HCT116 (cell line): ENCODE measurements around the gene FAN1. TPM values are rescaled to one million over a fixed set of nuclear protein-coding genes. Genes with fewer than 3 reads are reported as not detected.

ENCODE experiments used
- ATAC-seq: fragments of 200-7000 bp; cut with Tn5 transposase; 2 replicates; pipeline ENCODE4 v1.9.1; 2020; ENCODE audit warnings: mild to moderate bottlenecking, moderate library complexity
- BruUV-seq: library from RNA; stranded (reverse); fragments of 400-500 nt; replicated peaks from 2 replicates; lab custom pipeline; 2021; lab: Mats Ljungman, UMichigan
- CTCF ChIA-PET: fragments of 300-600 bp; sonication (Branson Sonifier 250); formaldehyde crosslinking; loops from one replicate; lab custom pipeline; 2021; ENCODE audit warnings: antibody characterized with exemption; lab: Charles Lee
- POLR2A ChIA-PET: fragments of 300-600, 350-600 bp; sonication (Branson Sonifier 250); formaldehyde crosslinking; loops from one replicate; lab custom pipeline; 2021; ENCODE audit warnings: antibody characterized with exemption; lab: Charles Lee
- RAD21 ChIA-PET, 2 experiments: fragments of 300-600 bp; sonication (Branson Sonifier 250); formaldehyde crosslinking; loops; one replicate each; lab custom pipeline; 2023; ENCODE audit warnings: low total read pairs in 2 of 2; ENCODE audit not compliant: uncharacterized antibody in 2 of 2, unreplicated experiment in 2 of 2, low non-redundant PET in 1 of 2; lab: Charles Lee
- DNase-seq: peaks from one replicate; pipeline ENCODE4 v3.0.0-alpha.2; 2010; ENCODE audit warnings: low read depth, low spot score
- H2AFZ ChIP-seq: fragments of 200-600 bp; shearing (Covaris generic), sonication (generic); 2 replicates; pipeline ENCODE4 v1.6.1; 2017; ENCODE audit warnings: low read depth, mixed run types, mixed read lengths, antibody characterized with exemption, low read length; ENCODE audit not compliant: poor library complexity, severe bottlenecking
- H3K27ac ChIP-seq: 2 replicates; pipeline ENCODE4 v1.5.1; 2012; ENCODE audit warnings: low read depth, low read length
- H3K27me3 ChIP-seq: fragments of 200-600 bp; sonication (generic); 2 replicates; pipeline ENCODE4 v1.6.1; 2016; ENCODE audit warnings: mixed run types, low read length, mixed read lengths; ENCODE audit not compliant: insufficient read depth
- H3K36me3 ChIP-seq, 2 experiments: fragments of 200-500 bp in 1 of 2; fragments of 200-600 bp in 1 of 2; sonication (Bioruptor generic) in 1 of 2; sonication (generic) in 1 of 2; 2 replicates each; pipeline versions ENCODE4 v1.5.1 to v1.6.1; 2014 to 2016; ENCODE audit warnings: low read length in 2 of 2, inconsistent platforms in 1 of 2, mixed read lengths in 1 of 2, mixed run types in 1 of 2; ENCODE audit not compliant: insufficient read depth in 2 of 2, control insufficient read depth in 1 of 2
- H3K4me1 ChIP-seq, 2 experiments: fragments of 200-600 bp in 1 of 2; sonication (generic) in 1 of 2; 2 replicates each; pipeline versions ENCODE4 v1.5.1 to v1.6.1; 2012 to 2017; ENCODE audit warnings: low read length in 2 of 2, inconsistent platforms in 1 of 2, mild to moderate bottlenecking in 1 of 2, mixed read lengths in 1 of 2, mixed run types in 1 of 2, moderate library complexity in 1 of 2; ENCODE audit not compliant: insufficient read depth in 2 of 2, control insufficient read depth in 1 of 2
- H3K4me2 ChIP-seq: fragments of 200-600 bp; sonication (generic); 2 replicates; pipeline ENCODE4 v1.6.1; 2017; ENCODE audit warnings: mixed run types, low read length, mixed read lengths
- H3K4me3 ChIP-seq, 2 experiments: fragments of 200-600 bp in 1 of 2; sonication (generic) in 1 of 2; replicated peaks in 1 of 2; 2 replicates each; pipeline ENCODE4 v1.5.1; 2011 to 2016; ENCODE audit warnings: low read length in 2 of 2, control low read depth in 1 of 2, low read depth in 1 of 2, mild to moderate bottlenecking in 1 of 2, mixed read lengths in 1 of 2, mixed run types in 1 of 2
- H3K79me2 ChIP-seq: fragments of 200-600 bp; sonication (generic); 2 replicates; pipeline ENCODE4 v1.6.1; 2017; ENCODE audit warnings: mild to moderate bottlenecking, mixed run types, low read length, moderate library complexity, mixed read lengths; ENCODE audit not compliant: insufficient read depth
- H3K9ac ChIP-seq: fragments of 200-600 bp; sonication (generic); 2 replicates; pipeline ENCODE4 v1.6.1; 2016; ENCODE audit warnings: low read length, mixed read lengths
- H3K9me2 ChIP-seq: fragments of 200-600 bp; sonication (generic), shearing (Covaris generic); 2 replicates; pipeline ENCODE4 v1.6.1; 2017; ENCODE audit warnings: mixed run types, mild to moderate bottlenecking, moderate library complexity; ENCODE audit not compliant: insufficient read depth
- H3K9me3 ChIP-seq, 2 experiments: fragments of 200-500 bp in 1 of 2; fragments of 200-600 bp in 1 of 2; sonication (Bioruptor generic) in 1 of 2; sonication (generic) in 1 of 2; 2 replicates each; pipeline ENCODE4 v1.6.1; 2014 to 2017; ENCODE audit warnings: low read length in 2 of 2, mixed read lengths in 2 of 2, inconsistent platforms in 1 of 2, low read depth in 1 of 2, mild to moderate bottlenecking in 1 of 2, mixed run types in 1 of 2, moderate library complexity in 1 of 2; ENCODE audit not compliant: control insufficient read depth in 1 of 2, insufficient read depth in 1 of 2
- H4K20me1 ChIP-seq: fragments of 200-600 bp; sonication (generic), shearing (Covaris generic); 2 replicates; pipeline ENCODE4 v1.6.1; 2017; ENCODE audit warnings: mixed run types, mild to moderate bottlenecking, moderate library complexity; ENCODE audit not compliant: insufficient read depth
- EGR1 ChIP-seq: IDR thresholded peaks from 2 replicates; pipeline ENCODE4 v1.6.1; 2012; ENCODE audit warnings: low read depth
- MAX ChIP-seq: IDR thresholded peaks from 2 replicates; pipeline ENCODE4 v1.6.1; 2012
- POLR2A ChIP-seq: IDR thresholded peaks from 2 replicates; pipeline ENCODE4 v1.7.0; 2011; ENCODE audit warnings: borderline replicate concordance; ENCODE audit not compliant: insufficient read depth, insufficient read length; ENCODE audit errors: extremely low read depth
- intact Hi-C: fragments of 100-400 bp; cut with micrococcal nuclease; formaldehyde crosslinking; loops from 2 replicates; pipeline ENCODE4 v1.10.0; 2022
- total RNA-seq: library from RNA; stranded (reverse); gene quantifications from one replicate; pipeline ENCODE4 v1.2.1, GENCODE V29; 2021; ENCODE audit not compliant: unreplicated experiment

FAN1 gene
- total RNA-seq, 1 experiment from 2014 or later = 17.4 TPM

- Histone ChIP-seq H4K20me1 (no peaks in the 10 kb centered on the region), H3K27ac (peak overlapping the region; percentile 99), H3K36me3 (no peaks in the 10 kb centered on the region), H3K4me2 (peak overlapping the region; percentile 89), H3K9me3 (no peaks in the 10 kb centered on the region), H3K9me2 (no peaks in the 10 kb centered on the region), H3K27me3 (no peaks in the 10 kb centered on the region), H3K4me3 (peak overlapping the region; percentile 92 to 93), H2AFZ (no peak overlapping the region), H3K9ac (peak overlapping the region; percentile 87), H3K4me1 (peaks cover 10 to 23% of the 10 kb centered on the region in 2 experiments; a peak in 3 of 4 replicates), H3K79me2 (peaks cover 15% of the 10 kb centered on the region)
- BruUV-seq = TSS peak; percentile 89
- intact Hi-C loops = no loop called here
- CTCF ChIA-PET = interaction anchor here (0.6 kb wide), 1 partner anchor 137 kb away, joined by 3 read pairs; no protein-coding TSS in a partner anchor
- RAD21 ChIA-PET = no interaction called here
- POLR2A ChIA-PET = interaction anchor here (1.2 kb wide), 1 partner anchor 89 kb away, joined by 4 read pairs; the partner anchor contains the start of gene FAN1
- DNase-seq = no peak
- TF ChIP-seq EGR1 = no peak
- TF ChIP-seq POLR2A = no peak
- peak; percentile 62 for TF ChIP-seq MAX
- peak; percentile 26; the same call in 1 of the 2 replicates for ATAC-seq
These were observed 88.6 kb downstream of the FAN1 start for GRCh38 chr15:30992249-30992864.

Other genes with a start within 250 kb of the FAN1 start
- 13.4 TPM for gene MTMR10, start 87.7 kb downstream of the FAN1 start, total RNA-seq
- not detected for gene TRPM1, start 197.8 kb downstream of the FAN1 start, total RNA-seq